ENCODE results near the gene CLPTM1. TPM values are rescaled to one million over a fixed set of nuclear protein-coding genes. Genes with fewer than 3 reads are reported as not detected.
A peak's percentile ranks its signal among the peaks of the same experiment; 100 is the strongest.
"Not testable (repeated sequence)": the region's sequence is repeated elsewhere in the genome, so short reads cannot be mapped to it uniquely, and the experiment has no call there.

Gene CLPTM1
- total RNA-seq, 4 donors from 2014 or later = 30.6 to 99.5 (median 64.2) TPM

DNA sequence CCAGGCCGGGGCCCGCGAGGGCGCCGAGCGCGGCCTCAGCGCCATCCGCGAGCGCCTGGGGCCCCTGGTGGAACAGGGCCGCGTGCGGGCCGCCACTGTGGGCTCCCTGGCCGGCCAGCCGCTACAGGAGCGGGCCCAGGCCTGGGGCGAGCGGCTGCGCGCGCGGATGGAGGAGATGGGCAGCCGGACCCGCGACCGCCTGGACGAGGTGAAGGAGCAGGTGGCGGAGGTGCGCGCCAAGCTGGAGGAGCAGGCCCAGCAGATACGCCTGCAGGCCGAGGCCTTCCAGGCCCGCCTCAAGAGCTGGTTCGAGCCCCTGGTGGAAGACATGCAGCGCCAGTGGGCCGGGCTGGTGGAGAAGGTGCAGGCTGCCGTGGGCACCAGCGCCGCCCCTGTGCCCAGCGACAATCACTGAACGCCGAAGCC is 46.3 kb upstream of the CLPTM1 start:
- H3K4me1 ChIP-seq = no peaks in the 10 kb centered on the region
- DNase-seq = no peak
- no peak overlapping the region for H3K27ac ChIP-seq
- no peaks in the 10 kb centered on the region for H3K9me3 ChIP-seq
- peaks cover 0 to 5% of the 10 kb centered on the region in 2 donors for H3K27me3 ChIP-seq
- TF ChIP-seq POLR2A (IDR thresholded peaks at IDR 0.05) = no peak
- TF ChIP-seq, protein P1, sequence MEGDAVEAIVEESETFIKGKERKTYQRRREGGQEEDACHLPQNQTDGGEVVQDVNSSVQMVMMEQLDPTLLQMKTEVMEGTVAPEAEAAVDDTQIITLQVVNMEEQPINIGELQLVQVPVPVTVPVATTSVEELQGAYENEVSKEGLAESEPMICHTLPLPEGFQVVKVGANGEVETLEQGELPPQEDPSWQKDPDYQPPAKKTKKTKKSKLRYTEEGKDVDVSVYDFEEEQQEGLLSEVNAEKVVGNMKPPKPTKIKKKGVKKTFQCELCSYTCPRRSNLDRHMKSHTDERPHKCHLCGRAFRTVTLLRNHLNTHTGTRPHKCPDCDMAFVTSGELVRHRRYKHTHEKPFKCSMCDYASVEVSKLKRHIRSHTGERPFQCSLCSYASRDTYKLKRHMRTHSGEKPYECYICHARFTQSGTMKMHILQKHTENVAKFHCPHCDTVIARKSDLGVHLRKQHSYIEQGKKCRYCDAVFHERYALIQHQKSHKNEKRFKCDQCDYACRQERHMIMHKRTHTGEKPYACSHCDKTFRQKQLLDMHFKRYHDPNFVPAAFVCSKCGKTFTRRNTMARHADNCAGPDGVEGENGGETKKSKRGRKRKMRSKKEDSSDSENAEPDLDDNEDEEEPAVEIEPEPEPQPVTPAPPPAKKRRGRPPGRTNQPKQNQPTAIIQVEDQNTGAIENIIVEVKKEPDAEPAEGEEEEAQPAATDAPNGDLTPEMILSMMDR (IDR thresholded peaks at IDR 0.05) = no peak
- H3K36me3 ChIP-seq = no peaks in the 10 kb centered on the region
- intact Hi-C loops (cut with DNase I; ENCODE audit: low total_unique reads) = loop anchor here (5.0 kb wide), 1 partner anchor 43 kb away; no protein-coding TSS in a partner anchor
- H3K4me3 ChIP-seq = no peak overlapping the region

DNA sequence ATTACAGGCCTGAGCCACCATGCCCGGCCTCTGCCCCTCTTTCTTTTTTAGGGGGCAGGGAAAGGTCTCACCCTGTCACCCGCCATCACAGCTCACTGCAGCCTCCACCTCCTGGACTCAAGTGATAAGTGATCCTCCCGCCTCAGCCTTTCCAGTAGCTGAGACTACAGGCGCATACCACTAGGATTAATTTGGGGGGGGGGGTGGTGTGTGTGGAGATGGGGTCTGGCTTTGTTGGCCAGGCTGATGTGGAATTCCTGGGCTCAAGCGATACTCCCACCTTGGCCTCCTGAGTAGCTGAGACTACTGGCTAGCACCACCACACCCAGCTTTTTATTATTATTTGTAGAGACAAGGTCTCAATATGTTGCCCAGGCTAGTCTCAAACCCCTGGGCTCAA is 45.4 kb upstream of the CLPTM1 start:
- Histone ChIP-seq H3K27ac (no peak overlapping the region), H3K27me3 (peaks cover 0 to 5% of the 10 kb centered on the region in 2 donors), H3K4me1 (no peaks in the 10 kb centered on the region), H3K4me3 (no peak overlapping the region), H3K9me3 (no peaks in the 10 kb centered on the region), H3K36me3 (no peaks in the 10 kb centered on the region)
- intact Hi-C loops (cut with DNase I; ENCODE audit: low total_unique reads) = loop anchor here (5.0 kb wide), 1 partner anchor 43 kb away; no protein-coding TSS in a partner anchor
- DNase-seq = no peak
- TF ChIP-seq POLR2A (IDR thresholded peaks at IDR 0.05) = no peak
- TF ChIP-seq, protein P1 (IDR thresholded peaks at IDR 0.05) = no peak

DNA sequence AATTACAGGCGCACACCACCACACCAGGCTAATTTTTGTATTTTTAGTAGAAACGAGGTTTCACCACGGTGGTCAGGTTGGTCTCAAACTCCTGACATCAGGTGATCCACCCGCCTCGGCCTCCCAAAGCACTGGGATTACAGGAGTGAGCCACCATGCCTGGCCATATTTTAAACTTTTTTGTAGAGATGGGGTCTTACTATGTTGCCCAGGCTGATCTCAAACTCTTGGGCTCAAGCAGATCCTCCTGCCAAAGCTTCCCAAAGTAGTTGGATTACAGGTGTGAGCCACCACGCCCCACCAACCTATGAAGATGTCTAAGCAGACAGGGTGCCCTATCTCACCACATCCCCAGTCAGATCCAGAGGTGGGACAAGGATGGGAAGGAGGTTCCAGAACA is 43.3 kb upstream of the CLPTM1 start:
- H3K9me3 ChIP-seq; H3K36me3 ChIP-seq; H3K27me3 ChIP-seq; intact Hi-C loops (cut with DNase I; ENCODE audit: low total_unique reads); DNase-seq; H3K4me1 ChIP-seq; H3K4me3 ChIP-seq; H3K27ac ChIP-seq: not testable (repeated sequence)

DNA sequence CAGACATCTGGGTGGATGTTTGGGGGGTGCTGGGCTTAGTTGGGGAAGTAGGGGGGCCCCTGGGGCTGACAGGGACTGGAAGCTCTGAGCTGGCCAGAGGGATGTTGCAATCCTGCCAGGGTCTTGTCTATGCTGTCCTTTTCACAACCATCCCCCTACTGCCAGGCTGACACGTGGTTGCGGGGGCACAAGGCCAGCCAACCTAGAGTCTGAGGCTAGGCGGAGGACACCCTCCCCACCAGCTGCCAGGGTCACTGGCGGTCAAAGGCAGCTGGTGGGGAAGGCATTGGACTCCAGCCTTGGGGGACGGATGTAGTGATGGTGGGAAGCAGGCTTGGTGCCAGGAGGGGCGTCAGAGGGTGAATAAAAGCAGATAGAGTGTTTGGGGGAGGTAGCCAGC is 42.3 kb upstream of the CLPTM1 start:
- no peak for TF ChIP-seq POLR2A (IDR thresholded peaks at IDR 0.05)
- TF ChIP-seq, protein P1 (IDR thresholded peaks at IDR 0.05) = no peak
- H3K36me3 ChIP-seq = no peaks in the 10 kb centered on the region
- intact Hi-C loops (cut with DNase I; ENCODE audit: low total_unique reads) = no loop called here
- H3K4me3 ChIP-seq = no peak overlapping the region
- DNase-seq = no peak
- no peaks in the 10 kb centered on the region for H3K4me1 ChIP-seq
- H3K27ac ChIP-seq = no peak overlapping the region
- H3K27me3 ChIP-seq = no peaks in the 10 kb centered on the region
- H3K9me3 ChIP-seq = no peaks in the 10 kb centered on the region

DNA sequence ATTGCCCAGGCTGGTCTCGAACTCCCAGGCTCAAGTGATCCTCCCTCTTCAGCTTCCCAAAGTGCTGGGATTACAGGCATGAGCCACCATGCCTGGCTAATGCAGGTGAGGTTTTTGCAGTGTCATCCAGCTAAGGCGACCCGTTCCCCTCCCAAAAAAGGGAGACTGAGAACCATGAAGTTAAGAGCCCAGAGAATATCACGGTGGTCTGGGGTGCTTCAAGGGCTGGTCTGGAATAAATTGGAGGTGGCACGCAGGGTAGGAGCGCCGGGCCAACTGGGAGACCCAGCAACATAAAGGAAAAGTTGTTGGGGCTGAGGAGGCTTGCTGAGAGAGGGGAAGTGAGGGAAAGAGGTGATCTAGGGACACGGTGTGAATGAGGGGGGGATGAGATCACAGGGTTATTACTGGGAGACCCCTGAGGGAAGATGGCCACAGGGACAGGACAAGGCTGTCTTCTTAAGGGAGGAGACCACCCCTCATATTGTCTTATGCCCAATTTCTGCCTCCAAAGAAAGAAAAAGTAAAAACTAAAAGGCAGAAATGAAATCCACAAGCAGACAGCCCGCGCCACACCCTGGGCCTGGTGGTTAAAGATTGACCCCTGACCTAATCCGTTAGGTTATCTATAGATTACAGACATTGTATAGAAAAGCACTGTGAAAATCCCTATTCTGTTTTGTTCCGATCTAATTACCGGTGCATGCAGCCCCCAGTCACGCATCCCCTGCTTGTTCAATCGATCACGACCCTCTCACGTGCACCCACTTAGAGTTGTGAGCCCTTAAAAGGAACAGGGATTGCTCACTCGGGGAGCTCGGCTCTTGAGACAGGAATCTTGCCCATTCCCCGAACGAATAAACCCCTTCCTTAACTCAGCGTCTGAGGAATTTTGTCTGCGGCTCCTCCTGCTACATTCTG is 41.4 kb upstream of the CLPTM1 start:
- H3K4me1 ChIP-seq; H3K27ac ChIP-seq; intact Hi-C loops (cut with DNase I; ENCODE audit: low total_unique reads); H3K4me3 ChIP-seq; H3K36me3 ChIP-seq; H3K9me3 ChIP-seq; H3K27me3 ChIP-seq; DNase-seq: not testable (repeated sequence)

DNA sequence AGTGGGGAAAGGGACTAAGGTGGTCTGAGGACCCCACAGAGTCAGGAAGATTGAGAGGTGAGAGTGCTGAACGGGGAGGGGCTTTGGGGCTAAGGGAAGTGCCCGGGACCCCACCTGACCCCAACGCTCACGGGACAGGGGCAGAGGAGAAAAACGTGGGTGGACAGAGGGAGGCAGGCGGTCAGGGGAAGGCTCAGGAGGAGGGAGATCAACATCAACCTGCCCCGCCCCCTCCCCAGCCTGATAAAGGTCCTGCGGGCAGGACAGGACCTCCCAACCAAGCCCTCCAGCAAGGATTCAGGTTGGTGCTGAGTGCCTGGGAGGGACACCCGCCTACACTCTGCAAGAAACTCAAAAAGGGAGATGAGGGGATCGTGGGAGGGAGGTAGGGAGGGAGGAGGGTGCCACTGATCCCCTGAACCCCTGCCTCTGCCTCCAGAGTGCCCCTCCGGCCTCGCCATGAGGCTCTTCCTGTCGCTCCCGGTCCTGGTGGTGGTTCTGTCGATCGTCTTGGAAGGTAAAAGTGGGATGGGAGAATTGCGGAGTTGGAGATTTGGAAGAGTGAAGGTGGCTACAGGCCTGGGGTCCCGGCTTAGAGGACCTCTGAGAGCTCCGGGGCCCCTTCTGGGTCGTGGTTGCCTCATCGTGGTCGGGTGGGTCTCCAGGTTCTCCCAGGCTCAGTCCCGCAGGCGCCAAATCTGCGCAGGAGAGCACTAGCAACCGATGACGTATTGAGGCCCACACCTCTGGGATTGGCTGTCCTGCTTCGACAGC is 40.6 kb upstream of the CLPTM1 start, which contains the start of gene APOC1:
TSS of gene APOC1 (plus strand) at position 176 of the 774 bp plus-strand sequence. CDS start at position 460, 284 bp downstream.
- intact Hi-C loops (cut with DNase I; ENCODE audit: low total_unique reads); H3K27me3 ChIP-seq; H3K36me3 ChIP-seq; H3K4me1 ChIP-seq; H3K9me3 ChIP-seq: not testable (repeated sequence)
- peak; percentile 83 to 87 for DNase-seq
- peak within 1 kb of the TSS in 1 of 2 donors; percentile 26 for H3K27ac ChIP-seq
- H3K4me3 ChIP-seq = peak within 1 kb of the TSS; percentile 37 to 47
